Suprapubic skin (tissue), 4 donors: ENCODE data around the gene ABCC3. TPM values are rescaled to one million over a fixed set of nuclear protein-coding genes. Genes with fewer than 3 reads are reported as not detected.
A peak's percentile ranks its signal among the peaks of the same experiment; 100 is the strongest.

Experiments used
- DNase-seq, 2 donors: peaks; one replicate each; pipeline ENCODE4 v3.0.0-alpha.2; 2019; ENCODE audit warnings: low spot score in 2 of 2
- H3K27ac ChIP-seq: fragments of 200-600 bp; sonication (generic); one replicate; pipeline ENCODE4 v1.5.1; 2019
- H3K27me3 ChIP-seq: fragments of 200-600 bp; sonication (generic); one replicate; pipeline ENCODE4 v1.5.1; 2019
- H3K36me3 ChIP-seq: fragments of 200-600 bp; sonication (generic); one replicate; pipeline ENCODE4 v1.5.1; 2019
- H3K4me1 ChIP-seq: fragments of 200-600 bp; sonication (generic); one replicate; pipeline ENCODE4 v1.5.1; 2019
- H3K4me3 ChIP-seq: fragments of 200-600 bp; sonication (generic); one replicate; pipeline ENCODE4 v1.5.1; 2019; ENCODE audit warnings: mild to moderate bottlenecking
- H3K9me3 ChIP-seq: fragments of 200-600 bp; sonication (generic); one replicate; pipeline ENCODE4 v1.5.1; 2019
- EP300 ChIP-seq: sonication (generic); formaldehyde crosslinking; IDR thresholded peaks from one replicate; pipeline ENCODE4 v1.6.1; 2017; ENCODE audit warnings: antibody characterized with exemption
- POLR2A ChIP-seq, 2 donors: fragments of 450-650 bp; IDR thresholded peaks; one replicate each; pipeline ENCODE4 v1.6.1; 2017; ENCODE audit warnings: antibody characterized with exemption in 2 of 2, mild to moderate bottlenecking in 2 of 2, moderate library complexity in 2 of 2
- POLR2AphosphoS5 ChIP-seq, 3 donors: sonication (generic); formaldehyde crosslinking; IDR thresholded peaks; one replicate each; pipeline ENCODE4 v1.6.1; 2017; ENCODE audit warnings: antibody characterized with exemption in 3 of 3
- WGBS: methylation state at CpG from one replicate; pipeline ENCODE4 v1.1.5; 2018; 5-methylcytosine and 5-hydroxymethylcytosine counted together
- total RNA-seq, 4 donors: library from RNA; depleted of rRNA; stranded (reverse); fragments of >200 nt; gene quantifications; one replicate each; pipeline ENCODE4 v1.1.0, GENCODE V29; 2016
- TF ChIP-seq, protein P1 (sequence below), 2 donors: fragments of 200-600 bp in 1 of 2; fragments of 450-650 bp in 1 of 2; sonication (generic) in 1 of 2; IDR thresholded peaks; one replicate each; pipeline ENCODE4 v1.5.1; 2016 to 2019; ENCODE audit warnings: antibody characterized with exemption in 2 of 2, mild to moderate bottlenecking in 1 of 2, moderate library complexity in 1 of 2

ABCC3 gene
- total RNA-seq, 4 donors from 2014 or later, result 31.7 to 113 (median 36.2) TPM

DNA sequence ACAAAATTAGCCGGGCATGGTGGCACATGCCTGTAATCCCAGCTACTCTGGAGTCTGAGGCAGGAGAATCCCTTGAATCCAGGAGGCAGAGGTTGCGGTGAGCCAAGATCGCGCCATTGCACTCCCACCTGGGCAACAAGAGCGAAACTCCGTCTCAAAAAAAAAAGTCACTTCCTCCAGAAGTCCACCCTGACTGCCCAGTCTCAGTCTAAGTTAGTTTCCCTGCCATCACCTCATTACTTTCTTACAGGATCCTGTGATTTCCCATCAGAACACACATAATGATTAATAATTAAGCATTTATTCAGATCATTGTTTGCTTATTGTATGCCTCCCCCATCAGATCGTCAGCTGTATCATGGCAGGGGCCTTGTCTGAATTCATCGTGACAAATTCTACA, 31.6 kb downstream of the ABCC3 start:
- WGBS, result 97% methylated on average over 8 of the region's 8 CpGs
- TF ChIP-seq POLR2AphosphoS5 (IDR thresholded peaks at IDR 0.05) (no peak), EP300 (no peak), POLR2A (IDR thresholded peaks at IDR 0.05) (no peak)
- TF ChIP-seq, protein P1, sequence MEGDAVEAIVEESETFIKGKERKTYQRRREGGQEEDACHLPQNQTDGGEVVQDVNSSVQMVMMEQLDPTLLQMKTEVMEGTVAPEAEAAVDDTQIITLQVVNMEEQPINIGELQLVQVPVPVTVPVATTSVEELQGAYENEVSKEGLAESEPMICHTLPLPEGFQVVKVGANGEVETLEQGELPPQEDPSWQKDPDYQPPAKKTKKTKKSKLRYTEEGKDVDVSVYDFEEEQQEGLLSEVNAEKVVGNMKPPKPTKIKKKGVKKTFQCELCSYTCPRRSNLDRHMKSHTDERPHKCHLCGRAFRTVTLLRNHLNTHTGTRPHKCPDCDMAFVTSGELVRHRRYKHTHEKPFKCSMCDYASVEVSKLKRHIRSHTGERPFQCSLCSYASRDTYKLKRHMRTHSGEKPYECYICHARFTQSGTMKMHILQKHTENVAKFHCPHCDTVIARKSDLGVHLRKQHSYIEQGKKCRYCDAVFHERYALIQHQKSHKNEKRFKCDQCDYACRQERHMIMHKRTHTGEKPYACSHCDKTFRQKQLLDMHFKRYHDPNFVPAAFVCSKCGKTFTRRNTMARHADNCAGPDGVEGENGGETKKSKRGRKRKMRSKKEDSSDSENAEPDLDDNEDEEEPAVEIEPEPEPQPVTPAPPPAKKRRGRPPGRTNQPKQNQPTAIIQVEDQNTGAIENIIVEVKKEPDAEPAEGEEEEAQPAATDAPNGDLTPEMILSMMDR (IDR thresholded peaks at IDR 0.05), result no peak
- Histone ChIP-seq H3K9me3 (no peaks in the 10 kb centered on the region), H3K4me3 (no peak overlapping the region), H3K36me3 (no peaks in the 10 kb centered on the region), H3K27ac (no peak overlapping the region), H3K4me1 (peaks cover 14% of the 10 kb centered on the region), H3K27me3 (no peaks in the 10 kb centered on the region)
- DNase-seq, result no peak

- H3K4me3 ChIP-seq, result no peak overlapping the region
Observed at GRCh38 chr17:50667259-50668024, 32.8 kb downstream of the ABCC3 start.

GRCh38 chr17:50668025-50668837, 33.5 kb downstream of the ABCC3 start:
- Histone ChIP-seq H3K36me3 (no peaks in the 10 kb centered on the region), H3K4me3 (no peak overlapping the region), H3K27me3 (no peaks in the 10 kb centered on the region), H3K27ac (no peak overlapping the region), H3K4me1 (peaks cover 10% of the 10 kb centered on the region), H3K9me3 (no peaks in the 10 kb centered on the region)
- TF ChIP-seq EP300 (no peak), POLR2AphosphoS5 (IDR thresholded peaks at IDR 0.05) (no peak), POLR2A (IDR thresholded peaks at IDR 0.05) (no peak)
- TF ChIP-seq, protein P1 (IDR thresholded peaks at IDR 0.05), result no peak
- WGBS, result 57% methylated on average over 8 of the region's 8 CpGs
- DNase-seq, result no peak

More at GRCh38 chr17:50667259-50668024, 32.8 kb downstream of the ABCC3 start:
- DNase-seq, result no peak
- Histone ChIP-seq H3K9me3 (no peaks in the 10 kb centered on the region), H3K4me1 (peaks cover 5% of the 10 kb centered on the region), H3K27ac (no peak overlapping the region), H3K36me3 (no peaks in the 10 kb centered on the region), H3K27me3 (no peaks in the 10 kb centered on the region)
- WGBS, result 96% methylated on average over 9 of the region's 14 CpGs
- TF ChIP-seq, protein P1 (IDR thresholded peaks at IDR 0.05), result no peak
- TF ChIP-seq POLR2A (IDR thresholded peaks at IDR 0.05) (no peak), POLR2AphosphoS5 (IDR thresholded peaks at IDR 0.05) (no peak), EP300 (no peak)

DNA sequence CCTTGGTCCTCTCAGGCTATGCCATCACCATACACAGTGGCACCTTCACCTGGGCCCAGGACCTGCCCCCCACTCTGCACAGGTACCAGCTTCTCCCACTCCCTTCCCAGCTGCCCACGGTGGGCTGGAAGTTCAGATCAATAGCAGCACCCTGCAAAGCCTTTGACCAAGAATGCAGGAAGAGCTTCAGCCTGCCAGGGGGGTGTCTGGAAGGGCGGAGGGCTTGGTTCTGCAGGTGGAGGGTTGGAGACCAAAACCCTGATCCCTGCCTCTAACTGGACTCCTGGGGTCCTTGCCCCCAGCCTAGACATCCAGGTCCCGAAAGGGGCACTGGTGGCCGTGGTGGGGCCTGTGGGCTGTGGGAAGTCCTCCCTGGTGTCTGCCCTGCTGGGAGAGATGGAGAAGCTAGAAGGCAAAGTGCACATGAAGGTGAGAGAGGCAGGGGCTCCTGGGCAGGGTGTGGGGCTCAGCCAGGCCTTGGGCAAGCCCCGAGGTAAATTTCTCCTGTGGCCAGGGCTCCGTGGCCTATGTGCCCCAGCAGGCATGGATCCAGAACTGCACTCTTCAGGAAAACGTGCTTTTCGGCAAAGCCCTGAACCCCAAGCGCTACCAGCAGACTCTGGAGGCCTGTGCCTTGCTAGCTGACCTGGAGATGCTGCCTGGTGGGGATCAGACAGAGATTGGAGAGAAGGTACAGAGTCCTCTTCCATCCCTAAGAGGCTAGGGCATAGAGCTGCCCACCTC, 34.3 kb downstream of the ABCC3 start:
- no peak for DNase-seq
- Histone ChIP-seq H3K36me3 (no peaks in the 10 kb centered on the region), H3K4me3 (no peak overlapping the region), H3K4me1 (peaks cover 13% of the 10 kb centered on the region), H3K9me3 (no peaks in the 10 kb centered on the region), H3K27ac (no peak overlapping the region), H3K27me3 (no peaks in the 10 kb centered on the region)
- no peak for TF ChIP-seq POLR2A (IDR thresholded peaks at IDR 0.05)
- WGBS, result 90% methylated on average over 6 of the region's 9 CpGs

DNA sequence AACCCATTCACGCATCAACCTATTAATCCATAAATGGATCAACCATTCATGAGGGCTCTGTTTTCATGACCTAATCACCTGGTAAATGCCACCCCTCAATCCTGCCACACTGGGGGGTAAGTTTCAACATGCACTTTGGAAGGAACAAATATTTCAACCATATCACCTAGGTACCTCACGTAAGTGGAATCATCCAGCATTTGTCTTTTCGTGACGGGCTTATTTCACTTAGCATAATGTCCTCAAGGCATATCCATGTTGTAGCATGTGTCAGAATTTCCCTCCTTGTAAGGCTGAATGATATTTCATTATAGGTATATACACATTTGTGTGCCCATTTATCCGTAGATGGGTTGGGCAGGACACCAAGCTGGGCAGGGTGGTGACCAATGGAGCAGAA, 37.4 kb downstream of the ABCC3 start:
- H3K9me3 ChIP-seq, result no peaks in the 10 kb centered on the region
- H3K27me3 ChIP-seq, result no peaks in the 10 kb centered on the region
- TF ChIP-seq POLR2A (IDR thresholded peaks at IDR 0.05), result no peak
- TF ChIP-seq, protein P1 (IDR thresholded peaks at IDR 0.05), result no peak
- no peak overlapping the region for H3K4me3 ChIP-seq
- H3K27ac ChIP-seq, result peak overlapping the region; percentile 10
- 70% methylated on average over 5 of the region's 5 CpGs for WGBS
- peaks cover 13% of the 10 kb centered on the region for H3K4me1 ChIP-seq
- DNase-seq, result no peak
- peaks cover 3% of the 10 kb centered on the region for H3K36me3 ChIP-seq
